Loucy (cell line): ENCODE results near the gene GPC3.

Experiments used
- H2AFZ ChIP-seq: fragments of 200-600 bp; sonication (generic); 2 replicates; pipeline ENCODE4 v1.6.0; 2016; ENCODE audit warnings: antibody characterized with exemption, mild to moderate bottlenecking, low read length, moderate library complexity
- H3F3A ChIP-seq: fragments of 200-600 bp; 2 replicates; pipeline ENCODE4 v1.6.0; 2016; ENCODE audit warnings: antibody characterized with exemption, low read depth, mild to moderate bottlenecking
- H3K27me3 ChIP-seq: fragments of 200-600 bp; sonication (generic); 2 replicates; pipeline ENCODE4 v1.6.1; 2014; ENCODE audit warnings: low read length, mild to moderate bottlenecking; ENCODE audit not compliant: insufficient read depth, poor library complexity, severe bottlenecking
- H3K36me3 ChIP-seq: fragments of 200-600 bp; sonication (generic); 2 replicates; pipeline ENCODE4 v1.6.1; 2016; ENCODE audit warnings: low read length; ENCODE audit not compliant: insufficient read depth
- H3K4me1 ChIP-seq: fragments of 200-600 bp; sonication (generic); 2 replicates; pipeline ENCODE4 v1.5.1; 2014; ENCODE audit warnings: low read length, mild to moderate bottlenecking; ENCODE audit not compliant: insufficient read depth, poor library complexity, severe bottlenecking
- H3K4me2 ChIP-seq: fragments of 200-600 bp; sonication (generic); 2 replicates; pipeline ENCODE4 v1.6.0; 2014; ENCODE audit warnings: antibody characterized with exemption, low read length, low read depth, mild to moderate bottlenecking; ENCODE audit not compliant: poor library complexity, severe bottlenecking
- H3K4me3 ChIP-seq: fragments of 200-600 bp; sonication (generic); 2 replicates; pipeline ENCODE4 v1.5.1; 2014; ENCODE audit warnings: low read length, mild to moderate bottlenecking, mixed read lengths; ENCODE audit not compliant: poor library complexity, severe bottlenecking
- H3K79me2 ChIP-seq: fragments of 200-600 bp; sonication (generic); 2 replicates; pipeline ENCODE4 v1.6.1; 2014; ENCODE audit warnings: low read length; ENCODE audit not compliant: insufficient read depth
- H3K9ac ChIP-seq: fragments of 200-600 bp; sonication (generic); 2 replicates; pipeline ENCODE4 v1.6.0; 2014; ENCODE audit warnings: mild to moderate bottlenecking, low read depth, low read length, moderate library complexity; ENCODE audit not compliant: poor library complexity, severe bottlenecking
- H3K9me2 ChIP-seq: fragments of 200-600 bp; sonication (generic); replicated peaks from 2 replicates; pipeline ENCODE4 v1.6.1; 2016; ENCODE audit warnings: low read depth, low read length, mixed read lengths
- H3K9me3 ChIP-seq: fragments of 200-600 bp; sonication (generic); 2 replicates; pipeline ENCODE4 v1.6.1; 2014; ENCODE audit warnings: mild to moderate bottlenecking, antibody characterized with exemption, low read length, low read depth; ENCODE audit not compliant: insufficient read depth
- H4K20me1 ChIP-seq: fragments of 200-600 bp; sonication (generic); 2 replicates; pipeline ENCODE4 v1.6.0; 2014; ENCODE audit warnings: antibody characterized with exemption, low read length, mild to moderate bottlenecking; ENCODE audit not compliant: insufficient read depth, poor library complexity, severe bottlenecking
- CTCF ChIP-seq: fragments of 200-600 bp; sonication (generic); conservative IDR thresholded peaks from 2 replicates; pipeline ENCODE4 v1.5.1; 2014; ENCODE audit warnings: mild to moderate bottlenecking, antibody characterized with exemption, low read length
- EZH2phosphoT487 ChIP-seq: fragments of 200-600 bp; IDR thresholded peaks from 2 replicates; pipeline ENCODE4 v1.6.1; 2018; ENCODE audit warnings: antibody characterized with exemption, mild to moderate bottlenecking, moderate library complexity, borderline replicate concordance

The GPC3 gene

DNA sequence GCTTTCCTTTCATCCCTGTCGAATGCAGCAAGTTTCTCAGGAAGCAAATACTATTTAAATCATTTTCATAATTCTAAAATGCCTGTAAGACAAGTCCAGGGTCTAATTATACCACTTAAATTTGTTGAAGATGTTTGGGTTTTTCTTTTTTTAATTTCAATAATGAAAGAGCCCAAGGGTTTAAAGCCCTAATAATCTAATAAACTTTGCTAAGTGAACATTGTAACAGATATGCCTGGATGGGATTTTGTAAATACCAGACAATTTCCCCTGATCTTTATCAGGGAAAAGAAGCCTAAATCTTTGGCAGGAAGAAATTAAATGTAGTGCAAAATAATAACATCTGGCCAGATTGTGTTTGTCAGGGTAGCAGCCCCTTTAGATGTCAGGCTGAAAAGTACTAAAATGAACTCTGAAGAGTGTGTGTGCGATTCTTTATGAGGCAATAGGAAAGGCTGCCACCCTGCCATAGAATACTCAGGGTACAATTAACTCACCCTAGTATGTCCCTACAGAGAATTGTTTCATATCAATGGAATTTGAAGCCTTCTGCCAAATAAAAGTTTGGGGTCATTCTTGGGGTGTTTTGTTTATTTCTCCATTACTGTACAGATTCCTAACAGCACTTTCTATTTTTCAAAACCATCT is 45.6 kb downstream of the GPC3 start:
- H3K9me2 ChIP-seq = no peaks in the 10 kb centered on the region
- H2AFZ ChIP-seq = no peak overlapping the region
- H3K79me2 ChIP-seq = no peaks in the 10 kb centered on the region
- no peaks in the 10 kb centered on the region for H3K9me3 ChIP-seq
- no peaks in the 10 kb centered on the region for H3K4me1 ChIP-seq
- H4K20me1 ChIP-seq = no peaks in the 10 kb centered on the region
- no peak overlapping the region for H3K4me2 ChIP-seq
- no peaks in the 10 kb centered on the region for H3K36me3 ChIP-seq
- H3K4me3 ChIP-seq = no peak overlapping the region
- H3F3A ChIP-seq = no peaks in the 10 kb centered on the region
- no peak overlapping the region for H3K9ac ChIP-seq
- H3K27me3 ChIP-seq = no peaks in the 10 kb centered on the region
- TF ChIP-seq CTCF = no peak
- no peak for TF ChIP-seq EZH2phosphoT487

DNA sequence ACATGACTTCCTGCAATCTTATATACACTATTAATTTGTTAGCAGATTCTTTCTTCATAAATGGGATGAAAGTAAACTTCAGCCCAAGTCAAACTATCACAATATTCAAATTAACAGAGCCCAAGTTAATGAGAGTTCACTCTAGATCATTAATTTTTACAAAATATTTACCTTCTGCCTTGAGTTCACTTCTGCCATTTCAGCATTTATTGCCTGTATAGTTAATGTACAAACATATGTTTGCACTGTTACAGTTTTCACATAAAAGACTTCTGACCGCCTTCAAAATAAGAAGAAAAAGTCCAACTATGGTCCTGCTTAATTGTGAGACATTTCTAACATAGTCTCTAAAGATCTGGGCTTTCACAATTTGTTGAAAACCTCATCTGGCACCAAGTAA is 46.9 kb downstream of the GPC3 start:
- Histone ChIP-seq H4K20me1 (no peaks in the 10 kb centered on the region), H3K36me3 (no peaks in the 10 kb centered on the region), H3K4me2 (no peak overlapping the region), H3K9ac (no peak overlapping the region), H3K27me3 (no peaks in the 10 kb centered on the region), H3K4me3 (no peak overlapping the region), H3K79me2 (no peaks in the 10 kb centered on the region), H2AFZ (no peak overlapping the region), H3K9me2 (no peaks in the 10 kb centered on the region), H3F3A (no peaks in the 10 kb centered on the region), H3K9me3 (no peaks in the 10 kb centered on the region), H3K4me1 (no peaks in the 10 kb centered on the region)
- no peak for TF ChIP-seq CTCF
- no peak for TF ChIP-seq EZH2phosphoT487

GRCh38 chrX:133937022-133937421 is 48.4 kb downstream of the GPC3 start:
- Histone ChIP-seq H3K27me3 (no peaks in the 10 kb centered on the region), H3K4me1 (no peaks in the 10 kb centered on the region), H3K9ac (no peak overlapping the region), H3K9me2 (no peaks in the 10 kb centered on the region), H3K4me2 (no peak overlapping the region), H3F3A (no peaks in the 10 kb centered on the region), H3K36me3 (no peaks in the 10 kb centered on the region), H3K9me3 (no peaks in the 10 kb centered on the region), H4K20me1 (no peaks in the 10 kb centered on the region), H3K79me2 (no peaks in the 10 kb centered on the region), H3K4me3 (no peak overlapping the region), H2AFZ (no peak overlapping the region)
- no peak for TF ChIP-seq CTCF
- TF ChIP-seq EZH2phosphoT487 = no peak
